ENCODE measurements around the gene PRR30.

PRR30 gene

GRCh38 chr2:27175330-27175729, 36.1 kb upstream of the PRR30 start:
- H3K27ac ChIP-seq (ENCODE audit: low read depth, low read length), result no peak overlapping the region
- no peak overlapping the region for H3K4me3 ChIP-seq (ENCODE audit: low read depth in 1 of 2, low read length in 2 of 2)

GRCh38 chr2:27174638-27175037, 35.4 kb upstream of the PRR30 start:
- Histone ChIP-seq H3K4me3 (ENCODE audit: low read depth in 1 of 2, low read length in 2 of 2) (no peak overlapping the region), H3K4me1 (ENCODE audit: control insufficient read depth in 1 of 2, insufficient read depth in 2 of 2, low read length in 2 of 2) (peaks cover 3 to 13% of the 10 kb centered on the region in 2 donors), H3K9ac (ENCODE audit: low read depth in 1 of 2, low read length in 2 of 2) (no peak overlapping the region), H3K36me3 (ENCODE audit: control insufficient read depth in 1 of 2, insufficient read depth in 2 of 2, low read length in 2 of 2) (no peaks in the 10 kb centered on the region), H3K27me3 (ENCODE audit: control insufficient read depth in 1 of 2, insufficient read depth in 2 of 2, low read length in 2 of 2) (no peaks in the 10 kb centered on the region), H3K9me3 (ENCODE audit: control insufficient read depth in 1 of 2, low read length in 2 of 2) (no peaks in the 10 kb centered on the region), H3K27ac (ENCODE audit: low read depth, low read length) (no peak overlapping the region)

More at GRCh38 chr2:27175330-27175729, 36.1 kb upstream of the PRR30 start:
- Histone ChIP-seq H3K9me3 (ENCODE audit: control insufficient read depth in 1 of 2, low read length in 2 of 2) (no peaks in the 10 kb centered on the region), H3K9ac (ENCODE audit: low read depth in 1 of 2, low read length in 2 of 2) (no peak overlapping the region), H3K36me3 (ENCODE audit: control insufficient read depth in 1 of 2, insufficient read depth in 2 of 2, low read length in 2 of 2) (no peaks in the 10 kb centered on the region), H3K4me1 (ENCODE audit: control insufficient read depth in 1 of 2, insufficient read depth in 2 of 2, low read length in 2 of 2) (peaks cover 2 to 8% of the 10 kb centered on the region in 2 donors), H3K27me3 (ENCODE audit: control insufficient read depth in 1 of 2, insufficient read depth in 2 of 2, low read length in 2 of 2) (no peaks in the 10 kb centered on the region)

DNA sequence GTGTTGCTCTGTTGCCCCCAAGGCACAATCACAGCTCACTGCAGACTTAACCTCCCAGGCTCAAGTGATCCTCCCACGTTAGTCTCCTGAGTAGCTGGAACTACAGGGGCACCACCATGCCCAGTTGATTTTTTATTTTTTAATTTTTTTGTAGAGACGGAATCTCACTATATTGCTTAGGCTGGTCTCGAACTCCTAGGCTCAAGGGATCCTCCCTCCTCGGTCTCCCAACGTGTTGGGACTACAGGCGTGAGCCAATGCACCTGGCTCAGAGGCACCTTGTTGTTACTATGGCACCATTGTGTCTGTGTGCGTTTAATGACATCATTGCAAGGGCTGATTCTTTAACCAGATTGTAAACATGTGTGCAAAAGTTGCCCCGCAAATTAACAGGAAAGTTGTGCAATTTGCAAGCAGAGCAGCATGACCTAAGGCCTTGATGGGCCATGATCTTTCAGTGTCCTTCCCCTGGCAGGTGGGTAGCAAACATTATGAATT, 32.2 kb upstream of the PRR30 start:
- Histone ChIP-seq H3K4me1 (ENCODE audit: control insufficient read depth in 1 of 2, insufficient read depth in 2 of 2, low read length in 2 of 2) (peaks cover 3 to 13% of the 10 kb centered on the region in 2 donors), H3K27ac (ENCODE audit: low read depth, low read length) (no peak overlapping the region), H3K36me3 (ENCODE audit: control insufficient read depth in 1 of 2, insufficient read depth in 2 of 2, low read length in 2 of 2) (no peaks in the 10 kb centered on the region), H3K27me3 (ENCODE audit: control insufficient read depth in 1 of 2, insufficient read depth in 2 of 2, low read length in 2 of 2) (no peaks in the 10 kb centered on the region), H3K4me3 (ENCODE audit: low read depth in 1 of 2, low read length in 2 of 2) (no peak overlapping the region), H3K9me3 (ENCODE audit: control insufficient read depth in 1 of 2, low read length in 2 of 2) (no peaks in the 10 kb centered on the region), H3K9ac (ENCODE audit: low read depth in 1 of 2, low read length in 2 of 2) (no peak overlapping the region)

GRCh38 chr2:27170581-27171337, 31.5 kb upstream of the PRR30 start:
- Histone ChIP-seq H3K9me3 (ENCODE audit: control insufficient read depth in 1 of 2, low read length in 2 of 2) (no peaks in the 10 kb centered on the region), H3K9ac (ENCODE audit: low read depth in 1 of 2, low read length in 2 of 2) (no peak overlapping the region), H3K4me1 (ENCODE audit: control insufficient read depth in 1 of 2, insufficient read depth in 2 of 2, low read length in 2 of 2) (peaks cover 3 to 13% of the 10 kb centered on the region in 2 donors), H3K36me3 (ENCODE audit: control insufficient read depth in 1 of 2, insufficient read depth in 2 of 2, low read length in 2 of 2) (no peaks in the 10 kb centered on the region), H3K27ac (ENCODE audit: low read depth, low read length) (no peak overlapping the region), H3K27me3 (ENCODE audit: control insufficient read depth in 1 of 2, insufficient read depth in 2 of 2, low read length in 2 of 2) (no peaks in the 10 kb centered on the region), H3K4me3 (ENCODE audit: low read depth in 1 of 2, low read length in 2 of 2) (peak overlapping the region; percentile 7 to 54)

GRCh38 chr2:27164960-27165763, 26.0 kb upstream of the PRR30 start:
- no peak overlapping the region for H3K9ac ChIP-seq (ENCODE audit: low read depth in 1 of 2, low read length in 2 of 2)
- H3K36me3 ChIP-seq (ENCODE audit: control insufficient read depth in 1 of 2, insufficient read depth in 2 of 2, low read length in 2 of 2), result no peaks in the 10 kb centered on the region
- H3K4me1 ChIP-seq (ENCODE audit: control insufficient read depth in 1 of 2, insufficient read depth in 2 of 2, low read length in 2 of 2), result peaks cover 6 to 7% of the 10 kb centered on the region in 2 donors
- H3K27ac ChIP-seq (ENCODE audit: low read depth, low read length), result no peak overlapping the region
- no peak overlapping the region for H3K4me3 ChIP-seq (ENCODE audit: low read depth in 1 of 2, low read length in 2 of 2)
- no peaks in the 10 kb centered on the region for H3K9me3 ChIP-seq (ENCODE audit: control insufficient read depth in 1 of 2, low read length in 2 of 2)
- no peaks in the 10 kb centered on the region for H3K27me3 ChIP-seq (ENCODE audit: control insufficient read depth in 1 of 2, insufficient read depth in 2 of 2, low read length in 2 of 2)

DNA sequence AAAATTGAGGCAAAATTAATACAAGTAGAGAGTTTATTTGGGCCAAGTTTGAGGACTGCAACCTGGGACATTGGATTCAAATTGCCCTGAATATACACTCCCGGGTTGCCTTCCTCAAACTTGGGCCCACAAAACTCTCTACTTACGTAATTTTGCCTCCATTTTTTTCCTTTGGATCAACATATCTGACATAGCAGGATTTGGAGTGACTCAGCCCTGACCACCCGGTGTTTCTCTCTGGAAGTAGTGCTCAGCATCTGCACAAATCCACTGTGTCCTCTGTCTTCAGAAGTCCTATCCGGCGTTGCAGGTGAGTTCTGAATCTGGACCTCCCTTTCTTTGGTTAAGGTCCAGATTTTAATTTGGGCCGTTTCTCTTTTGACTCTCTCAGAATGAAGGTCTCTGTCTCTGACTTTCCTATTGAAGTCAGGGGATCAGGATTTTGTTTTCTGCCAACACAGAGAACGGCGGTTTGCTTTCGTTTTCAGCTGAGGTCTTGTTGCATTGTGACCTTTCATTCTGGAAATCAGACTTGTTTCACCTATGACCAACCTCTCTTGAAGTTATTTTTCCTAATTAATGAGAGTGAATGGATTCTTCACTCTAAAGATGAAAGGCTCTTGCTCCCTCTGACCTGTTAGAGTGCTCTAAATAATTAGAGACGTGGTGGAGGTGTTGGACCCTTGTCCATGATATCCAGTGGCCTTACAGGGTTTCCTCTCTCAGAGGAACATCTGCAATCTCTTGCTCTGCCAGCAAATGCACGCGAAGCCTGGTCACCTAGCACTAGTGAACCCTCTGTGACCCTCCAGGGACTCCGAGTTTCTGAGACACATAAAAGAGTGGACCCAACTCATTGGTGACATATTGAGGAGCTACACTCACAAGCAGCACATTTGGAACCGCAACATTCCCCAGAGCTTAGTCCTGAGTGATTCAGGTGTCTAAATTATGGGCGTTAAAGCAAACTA, 23.2 kb upstream of the PRR30 start:
- Histone ChIP-seq H3K4me1 (ENCODE audit: control insufficient read depth in 1 of 2, insufficient read depth in 2 of 2, low read length in 2 of 2) (peaks cover 3 to 6% of the 10 kb centered on the region in 2 donors), H3K36me3 (ENCODE audit: control insufficient read depth in 1 of 2, insufficient read depth in 2 of 2, low read length in 2 of 2) (no peaks in the 10 kb centered on the region), H3K27me3 (ENCODE audit: control insufficient read depth in 1 of 2, insufficient read depth in 2 of 2, low read length in 2 of 2) (no peaks in the 10 kb centered on the region), H3K9me3 (ENCODE audit: control insufficient read depth in 1 of 2, low read length in 2 of 2) (no peaks in the 10 kb centered on the region), H3K9ac (ENCODE audit: low read depth in 1 of 2, low read length in 2 of 2) (peak overlapping the region in 1 of 2 donors; percentile 24), H3K4me3 (ENCODE audit: low read depth in 1 of 2, low read length in 2 of 2) (peak overlapping the region; percentile 53 to 58), H3K27ac (ENCODE audit: low read depth, low read length) (no peak overlapping the region)

DNA sequence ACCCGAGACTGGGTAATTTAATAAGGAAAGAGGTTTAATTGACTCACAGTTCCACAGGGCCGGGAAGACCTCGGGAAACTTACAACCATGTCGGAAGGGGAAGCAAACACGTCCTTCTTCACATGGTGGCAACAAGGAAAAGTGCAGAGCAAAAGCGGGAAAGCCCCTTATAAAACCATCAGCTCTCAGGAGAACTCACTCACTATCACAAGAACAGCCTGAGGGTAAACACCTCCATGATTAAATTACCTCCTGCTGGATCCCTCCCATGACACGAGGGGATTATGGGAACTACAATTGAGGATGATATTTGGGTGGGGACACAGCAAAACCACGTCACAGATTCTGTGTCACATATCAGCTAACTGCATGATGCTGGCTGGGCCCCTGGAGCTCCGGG, 21.0 kb upstream of the PRR30 start:
- Histone ChIP-seq H3K9ac (ENCODE audit: low read depth in 1 of 2, low read length in 2 of 2) (no peak overlapping the region), H3K9me3 (ENCODE audit: control insufficient read depth in 1 of 2, low read length in 2 of 2) (no peaks in the 10 kb centered on the region), H3K36me3 (ENCODE audit: control insufficient read depth in 1 of 2, insufficient read depth in 2 of 2, low read length in 2 of 2) (no peaks in the 10 kb centered on the region), H3K4me3 (ENCODE audit: low read depth in 1 of 2, low read length in 2 of 2) (no peak overlapping the region), H3K27me3 (ENCODE audit: control insufficient read depth in 1 of 2, insufficient read depth in 2 of 2, low read length in 2 of 2) (no peaks in the 10 kb centered on the region), H3K27ac (ENCODE audit: low read depth, low read length) (no peak overlapping the region), H3K4me1 (ENCODE audit: control insufficient read depth in 1 of 2, insufficient read depth in 2 of 2, low read length in 2 of 2) (peaks cover 3 to 6% of the 10 kb centered on the region in 2 donors)

DNA sequence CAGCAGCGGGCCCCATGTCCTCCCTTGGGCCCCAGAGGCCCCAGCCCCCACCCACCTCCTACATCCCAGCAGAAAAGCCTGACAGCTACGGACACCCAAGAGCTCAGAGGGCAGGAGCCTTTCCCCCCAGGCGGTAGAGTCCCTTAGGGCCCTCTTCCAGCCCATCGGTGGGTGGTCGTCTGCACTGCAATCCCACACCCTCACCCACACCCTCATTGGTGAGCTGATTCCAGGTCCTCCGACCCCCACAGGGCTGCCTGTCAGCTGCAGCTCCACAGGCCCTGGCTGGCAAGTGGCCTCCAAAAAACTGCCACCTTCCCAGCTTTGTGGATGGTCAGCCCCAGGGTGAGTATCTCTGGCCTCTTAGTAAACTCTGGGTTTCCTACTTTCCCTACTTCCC, 20.1 kb upstream of the PRR30 start:
- Histone ChIP-seq H3K36me3 (ENCODE audit: control insufficient read depth in 1 of 2, insufficient read depth in 2 of 2, low read length in 2 of 2) (no peaks in the 10 kb centered on the region), H3K27me3 (ENCODE audit: control insufficient read depth in 1 of 2, insufficient read depth in 2 of 2, low read length in 2 of 2) (no peaks in the 10 kb centered on the region), H3K4me1 (ENCODE audit: control insufficient read depth in 1 of 2, insufficient read depth in 2 of 2, low read length in 2 of 2) (peaks cover 3 to 6% of the 10 kb centered on the region in 2 donors), H3K9me3 (ENCODE audit: control insufficient read depth in 1 of 2, low read length in 2 of 2) (no peaks in the 10 kb centered on the region), H3K4me3 (ENCODE audit: low read depth in 1 of 2, low read length in 2 of 2) (no peak overlapping the region), H3K27ac (ENCODE audit: low read depth, low read length) (no peak overlapping the region), H3K9ac (ENCODE audit: low read depth in 1 of 2, low read length in 2 of 2) (no peak overlapping the region)

DNA sequence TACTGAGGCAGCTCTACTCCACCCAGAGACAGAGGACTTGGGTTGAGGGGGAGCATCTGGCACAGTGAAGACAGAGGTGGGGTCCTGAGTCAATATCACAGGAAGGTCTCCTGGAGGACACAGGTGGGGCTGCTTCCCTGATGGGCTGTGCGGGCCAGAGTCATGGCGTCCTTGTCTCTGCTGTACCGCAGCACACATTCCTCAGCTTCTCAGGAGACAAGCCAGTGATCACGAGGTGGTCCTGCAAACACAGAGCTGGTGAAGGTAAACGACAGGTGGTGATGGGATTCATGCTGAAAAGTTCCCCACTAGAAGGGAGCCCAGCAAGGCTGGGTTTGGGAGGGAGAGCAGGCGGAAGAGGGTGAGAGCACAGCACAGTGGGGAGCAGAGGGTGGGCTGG, 19.3 kb upstream of the PRR30 start:
- Histone ChIP-seq H3K27me3 (ENCODE audit: control insufficient read depth in 1 of 2, insufficient read depth in 2 of 2, low read length in 2 of 2) (no peaks in the 10 kb centered on the region), H3K4me1 (ENCODE audit: control insufficient read depth in 1 of 2, insufficient read depth in 2 of 2, low read length in 2 of 2) (peaks cover 3 to 6% of the 10 kb centered on the region in 2 donors), H3K36me3 (ENCODE audit: control insufficient read depth in 1 of 2, insufficient read depth in 2 of 2, low read length in 2 of 2) (no peaks in the 10 kb centered on the region), H3K9me3 (ENCODE audit: control insufficient read depth in 1 of 2, low read length in 2 of 2) (no peaks in the 10 kb centered on the region), H3K4me3 (ENCODE audit: low read depth in 1 of 2, low read length in 2 of 2) (no peak overlapping the region), H3K9ac (ENCODE audit: low read depth in 1 of 2, low read length in 2 of 2) (no peak overlapping the region), H3K27ac (ENCODE audit: low read depth, low read length) (no peak overlapping the region)
